ENCODE data around the gene CSMD2. TPM values are rescaled to one million over a fixed set of nuclear protein-coding genes. Genes with fewer than 3 reads are reported as not detected.

CSMD2 gene
- polyA plus RNA-seq, 4 donors: under 0.01 to 0.54 (median 0.09) TPM

DNA sequence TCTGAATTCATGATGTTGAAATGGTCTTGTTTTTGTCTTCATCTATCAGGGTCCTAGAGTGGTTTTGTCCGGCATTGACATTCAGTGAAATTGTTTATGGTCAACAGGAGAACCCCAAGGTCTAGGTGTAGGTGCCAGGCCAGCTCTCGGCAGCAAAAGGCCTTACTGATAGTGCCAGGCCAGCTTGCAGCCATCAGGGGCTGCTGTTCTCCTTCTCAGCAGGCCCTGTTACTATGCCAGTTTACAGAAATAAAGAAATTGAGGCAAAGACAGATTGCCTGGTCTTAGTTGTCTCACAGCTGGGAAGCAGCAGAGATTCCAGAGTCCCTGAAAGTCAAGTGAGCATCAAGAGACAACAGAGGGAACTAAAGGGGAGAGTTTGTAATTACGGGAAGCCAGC lies 289.2 kb downstream of the CSMD2 start:
- WGBS, 3 donors: 68 to 78% (median 73%) methylated on average over 3 of the region's 3 CpGs
- Histone ChIP-seq H3K27me3 (ENCODE audit: control insufficient read depth in 3 of 3, insufficient read depth in 3 of 3, low read length in 3 of 3) (no peaks in the 10 kb centered on the region), H3K4me1 (ENCODE audit: control insufficient read depth in 3 of 3, insufficient read depth in 2 of 3, low read depth in 1 of 3, low read length in 2 of 3) (no peaks in the 10 kb centered on the region), H3K4me3 (ENCODE audit: low read depth in 1 of 3, low read length in 3 of 3) (no peak overlapping the region), H3K9me3 (ENCODE audit: control insufficient read depth in 2 of 2, insufficient read depth in 1 of 2, low read depth in 1 of 2, low read length in 1 of 2) (no peaks in the 10 kb centered on the region), H3K36me3 (ENCODE audit: control insufficient read depth in 3 of 3, insufficient read depth in 2 of 3, low read depth in 1 of 3, low read length in 3 of 3) (no peaks in the 10 kb centered on the region), H3K27ac (ENCODE audit: low read depth in 1 of 3, low read length in 2 of 3) (no peak overlapping the region)
- DNase-seq: no peak
- no peak for FAIRE-seq

DNA sequence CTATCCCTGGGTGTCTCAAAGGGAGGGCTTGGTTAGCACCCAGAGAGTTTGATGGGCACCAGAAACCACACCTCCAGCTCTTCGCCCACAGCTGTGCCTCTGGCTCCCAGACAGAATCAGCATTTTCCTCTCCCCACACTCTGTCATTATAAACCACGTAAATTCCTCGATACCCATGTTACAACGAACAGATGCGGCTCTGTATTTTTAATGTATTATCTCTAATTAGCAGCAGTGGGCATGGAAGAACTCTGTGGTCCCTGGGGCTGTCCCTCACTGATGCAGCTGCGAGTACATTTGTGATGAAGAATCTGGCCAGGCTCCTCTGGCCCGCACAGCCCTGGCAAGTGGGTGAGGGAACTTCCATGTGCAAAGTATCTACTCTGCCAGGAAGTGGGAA lies 290.4 kb downstream of the CSMD2 start:
- WGBS, 3 donors: 80 to 95% (median 80%) methylated on average over 7 of the region's 7 CpGs
- FAIRE-seq (no peak), DNase-seq (no peak)
- Histone ChIP-seq H3K4me3 (ENCODE audit: low read depth in 1 of 3, low read length in 3 of 3) (no peak overlapping the region), H3K4me1 (ENCODE audit: control insufficient read depth in 3 of 3, insufficient read depth in 2 of 3, low read depth in 1 of 3, low read length in 2 of 3) (no peaks in the 10 kb centered on the region), H3K9me3 (ENCODE audit: control insufficient read depth in 2 of 2, insufficient read depth in 1 of 2, low read depth in 1 of 2, low read length in 1 of 2) (no peaks in the 10 kb centered on the region), H3K36me3 (ENCODE audit: control insufficient read depth in 3 of 3, insufficient read depth in 2 of 3, low read depth in 1 of 3, low read length in 3 of 3) (no peaks in the 10 kb centered on the region), H3K27ac (ENCODE audit: low read depth in 1 of 3, low read length in 2 of 3) (no peak overlapping the region), H3K27me3 (ENCODE audit: control insufficient read depth in 3 of 3, insufficient read depth in 3 of 3, low read length in 3 of 3) (no peaks in the 10 kb centered on the region)

DNA sequence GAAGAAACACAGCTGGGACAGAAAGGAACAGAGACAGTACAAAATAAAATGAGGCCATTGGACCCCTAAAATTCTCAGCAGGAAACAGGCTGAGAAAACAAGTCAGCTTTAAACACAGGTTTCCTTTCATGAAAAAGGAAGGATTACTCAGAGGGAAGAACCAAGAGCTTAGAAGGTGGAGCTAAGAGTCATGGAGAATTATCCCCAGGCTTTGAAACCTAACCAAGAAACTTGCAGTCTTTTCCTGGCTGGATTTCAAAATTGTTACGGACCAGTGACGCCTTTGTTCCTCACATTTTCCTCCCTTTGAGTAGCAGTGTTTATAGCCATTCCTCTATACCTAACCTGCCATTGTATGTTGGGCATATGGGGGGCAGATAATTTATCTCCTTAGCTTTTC lies 292.3 kb downstream of the CSMD2 start:
- no peaks in the 10 kb centered on the region for H3K9me3 ChIP-seq (ENCODE audit: control insufficient read depth in 2 of 2, insufficient read depth in 1 of 2, low read depth in 1 of 2, low read length in 1 of 2)
- H3K27me3 ChIP-seq (ENCODE audit: control insufficient read depth in 3 of 3, insufficient read depth in 3 of 3, low read length in 3 of 3): no peaks in the 10 kb centered on the region
- DNase-seq (no peak), FAIRE-seq (no peak)
- 74 to 82% (median 75%) methylated on average over 2 of the region's 2 CpGs for WGBS, 3 donors
- no peak overlapping the region for H3K4me3 ChIP-seq (ENCODE audit: low read depth in 1 of 3, low read length in 3 of 3)
- no peaks in the 10 kb centered on the region for H3K4me1 ChIP-seq (ENCODE audit: control insufficient read depth in 3 of 3, insufficient read depth in 2 of 3, low read depth in 1 of 3, low read length in 2 of 3)
- no peaks in the 10 kb centered on the region for H3K36me3 ChIP-seq (ENCODE audit: control insufficient read depth in 3 of 3, insufficient read depth in 2 of 3, low read depth in 1 of 3, low read length in 3 of 3)
- no peak overlapping the region for H3K27ac ChIP-seq (ENCODE audit: low read depth in 1 of 3, low read length in 2 of 3)

- Histone ChIP-seq H3K27me3 (ENCODE audit: control insufficient read depth in 3 of 3, insufficient read depth in 3 of 3, low read length in 3 of 3) (no peaks in the 10 kb centered on the region), H3K9me3 (ENCODE audit: control insufficient read depth in 2 of 2, insufficient read depth in 1 of 2, low read depth in 1 of 2, low read length in 1 of 2) (no peaks in the 10 kb centered on the region), H3K4me3 (ENCODE audit: low read depth in 1 of 3, low read length in 3 of 3) (no peak overlapping the region), H3K27ac (ENCODE audit: low read depth in 1 of 3, low read length in 2 of 3) (no peak overlapping the region), H3K4me1 (ENCODE audit: control insufficient read depth in 3 of 3, insufficient read depth in 2 of 3, low read depth in 1 of 3, low read length in 2 of 3) (no peaks in the 10 kb centered on the region), H3K36me3 (ENCODE audit: control insufficient read depth in 3 of 3, insufficient read depth in 2 of 3, low read depth in 1 of 3, low read length in 3 of 3) (no peaks in the 10 kb centered on the region)
- no peak for FAIRE-seq
- DNase-seq: no peak
These were observed 292.8 kb downstream of the CSMD2 start for GRCh38 chr1:33872275-33872674.

DNA sequence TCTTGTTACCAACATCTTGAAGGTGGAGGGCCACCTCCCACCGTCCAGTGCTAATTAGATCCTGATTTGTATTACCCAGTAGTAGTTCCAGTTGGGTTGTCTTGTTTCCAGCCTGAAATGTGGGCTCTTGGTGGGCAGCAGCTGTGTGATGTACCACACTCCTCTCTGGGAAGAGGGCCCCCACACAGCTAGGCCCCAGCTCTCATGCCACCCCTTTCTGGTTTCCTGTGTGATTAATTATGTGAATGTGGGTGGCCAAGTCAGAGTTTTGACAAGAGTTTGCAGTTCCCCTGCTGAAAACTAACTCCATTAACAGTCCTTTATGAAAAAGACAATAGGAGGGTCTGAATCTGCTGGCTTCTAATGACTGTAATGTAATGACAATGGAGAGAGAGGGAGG lies 297.3 kb downstream of the CSMD2 start:
- Histone ChIP-seq H3K27me3 (ENCODE audit: control insufficient read depth in 3 of 3, insufficient read depth in 3 of 3, low read length in 3 of 3) (peaks cover 0 to 2% (median 0%) of the 10 kb centered on the region in 3 donors), H3K9me3 (ENCODE audit: control insufficient read depth in 2 of 2, insufficient read depth in 1 of 2, low read depth in 1 of 2, low read length in 1 of 2) (no peaks in the 10 kb centered on the region), H3K36me3 (ENCODE audit: control insufficient read depth in 3 of 3, insufficient read depth in 2 of 3, low read depth in 1 of 3, low read length in 3 of 3) (no peaks in the 10 kb centered on the region), H3K27ac (ENCODE audit: low read depth in 1 of 3, low read length in 2 of 3) (no peak overlapping the region), H3K4me1 (ENCODE audit: control insufficient read depth in 3 of 3, insufficient read depth in 2 of 3, low read depth in 1 of 3, low read length in 2 of 3) (no peaks in the 10 kb centered on the region), H3K4me3 (ENCODE audit: low read depth in 1 of 3, low read length in 3 of 3) (no peak overlapping the region)
- DNase-seq (no peak), FAIRE-seq (no peak)
- 78 to 88% (median 80%) methylated on average over 1 of the region's 1 CpG for WGBS, 3 donors

DNA sequence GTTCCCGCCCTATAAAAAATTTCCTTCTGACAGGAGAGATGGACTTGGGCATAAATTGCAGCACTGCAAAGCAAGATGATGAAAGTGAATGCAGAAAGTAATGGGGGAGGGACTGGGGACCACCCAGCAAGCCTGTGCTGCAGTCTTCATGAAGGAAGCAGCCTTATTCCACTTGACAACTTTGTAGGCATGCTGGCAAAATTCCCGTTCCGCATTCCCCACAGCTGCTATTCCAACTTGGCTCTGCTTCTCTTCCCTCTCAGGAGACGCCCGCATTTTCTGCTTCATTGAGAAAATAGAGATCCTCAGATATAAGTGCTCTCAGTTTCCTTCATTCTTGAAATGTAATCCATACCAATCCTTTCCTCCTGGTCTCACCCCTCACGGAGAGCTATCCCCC lies 298.7 kb downstream of the CSMD2 start:
- Histone ChIP-seq H3K4me1 (ENCODE audit: control insufficient read depth in 3 of 3, insufficient read depth in 2 of 3, low read depth in 1 of 3, low read length in 2 of 3) (no peaks in the 10 kb centered on the region), H3K36me3 (ENCODE audit: control insufficient read depth in 3 of 3, insufficient read depth in 2 of 3, low read depth in 1 of 3, low read length in 3 of 3) (no peaks in the 10 kb centered on the region), H3K27me3 (ENCODE audit: control insufficient read depth in 3 of 3, insufficient read depth in 3 of 3, low read length in 3 of 3) (peaks cover 0 to 2% (median 0%) of the 10 kb centered on the region in 3 donors), H3K4me3 (ENCODE audit: low read depth in 1 of 3, low read length in 3 of 3) (no peak overlapping the region), H3K27ac (ENCODE audit: low read depth in 1 of 3, low read length in 2 of 3) (no peak overlapping the region), H3K9me3 (ENCODE audit: control insufficient read depth in 2 of 2, insufficient read depth in 1 of 2, low read depth in 1 of 2, low read length in 1 of 2) (no peaks in the 10 kb centered on the region)
- FAIRE-seq: no peak
- peak in 1 of 2 donors; percentile 6 for DNase-seq
- 61 to 82% (median 63%) methylated on average over 6 of the region's 6 CpGs for WGBS, 3 donors

DNA sequence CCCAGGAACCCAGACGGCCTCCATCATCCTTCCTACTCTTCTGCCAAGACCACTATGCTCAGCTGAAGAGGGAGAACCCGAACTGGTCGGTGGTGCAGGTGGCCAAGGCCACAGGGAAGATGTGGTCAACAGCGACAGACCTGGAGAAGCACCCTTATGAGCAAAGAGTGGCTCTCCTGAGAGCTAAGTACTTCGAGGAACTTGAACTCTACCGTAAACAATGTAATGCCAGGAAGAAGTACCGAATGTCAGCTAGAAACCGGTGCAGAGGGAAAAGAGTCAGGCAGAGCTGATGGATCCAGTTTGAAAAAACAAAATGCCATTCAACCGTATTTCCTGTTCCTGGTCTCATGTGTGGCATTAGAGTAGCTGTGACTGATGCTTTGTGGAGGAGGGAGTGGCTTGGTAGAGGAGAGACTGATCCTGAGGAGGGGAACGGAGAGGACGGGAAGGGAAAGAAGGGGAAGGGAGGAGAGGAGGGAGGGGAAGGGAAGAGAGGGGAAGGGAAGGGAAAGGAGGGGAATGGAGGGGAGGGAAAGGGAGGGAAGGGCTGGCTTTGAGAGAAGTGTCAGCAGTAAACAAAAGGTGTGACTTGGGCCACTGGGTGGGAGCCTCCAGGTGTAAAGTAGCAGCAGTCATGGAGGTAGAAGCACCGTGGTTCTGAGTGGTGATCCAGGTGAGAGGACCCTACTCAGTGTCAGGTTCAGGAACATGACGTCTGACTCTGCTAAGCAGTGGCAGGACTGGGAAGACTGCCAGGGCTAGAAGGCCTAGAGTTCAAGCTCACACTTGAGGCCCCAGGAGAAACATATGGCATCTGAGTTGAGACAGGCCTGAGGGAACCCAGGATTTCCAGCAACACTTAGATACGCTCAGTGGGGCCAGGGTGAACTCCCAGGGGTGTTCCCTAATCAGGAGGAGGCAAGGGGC lies 300.3 kb downstream of the CSMD2 start:
- Histone ChIP-seq H3K9me3 (ENCODE audit: control insufficient read depth in 2 of 2, insufficient read depth in 1 of 2, low read depth in 1 of 2, low read length in 1 of 2) (no peaks in the 10 kb centered on the region), H3K4me3 (ENCODE audit: low read depth in 1 of 3, low read length in 3 of 3) (no peak overlapping the region), H3K4me1 (ENCODE audit: control insufficient read depth in 3 of 3, insufficient read depth in 2 of 3, low read depth in 1 of 3, low read length in 2 of 3) (no peaks in the 10 kb centered on the region), H3K36me3 (ENCODE audit: control insufficient read depth in 3 of 3, insufficient read depth in 2 of 3, low read depth in 1 of 3, low read length in 3 of 3) (no peaks in the 10 kb centered on the region), H3K27me3 (ENCODE audit: control insufficient read depth in 3 of 3, insufficient read depth in 3 of 3, low read length in 3 of 3) (peaks cover 0 to 2% (median 0%) of the 10 kb centered on the region in 3 donors), H3K27ac (ENCODE audit: low read depth in 1 of 3, low read length in 2 of 3) (no peak overlapping the region)
- WGBS, 3 donors: 60 to 68% (median 61%) methylated on average over 14 of the region's 14 CpGs
- FAIRE-seq: no peak
- no peak for DNase-seq

DNA sequence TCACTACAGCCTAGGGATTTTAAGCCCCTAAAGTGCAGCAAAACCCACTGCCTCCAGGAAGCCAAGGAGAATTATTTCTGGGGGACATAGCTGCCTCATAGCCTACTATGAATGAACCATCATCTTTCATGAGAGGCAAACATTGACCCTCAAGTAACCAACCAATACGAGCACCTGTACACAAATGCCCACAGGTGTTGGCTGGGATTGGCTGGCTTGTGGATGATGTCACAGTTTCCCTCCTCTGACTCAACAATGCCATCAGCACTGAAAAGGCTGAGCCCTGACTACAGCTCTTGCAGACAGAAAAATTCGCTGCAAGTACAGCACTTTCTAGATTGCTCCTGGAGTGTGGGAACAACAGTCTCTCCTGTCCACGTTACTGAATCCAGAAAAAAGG lies 301.3 kb downstream of the CSMD2 start, which contains the start of gene HMGB4:
HMGB4 (plus strand) TSS at position 301 of the 400 bp plus-strand sequence. CDS start 113 bp downstream, outside the sequence.
- FAIRE-seq (no peak), DNase-seq (no peak)
- Histone ChIP-seq H3K4me3 (ENCODE audit: low read depth in 1 of 3, low read length in 3 of 3) (no peak within 1 kb of the TSS), H3K36me3 (ENCODE audit: control insufficient read depth in 3 of 3, insufficient read depth in 2 of 3, low read depth in 1 of 3, low read length in 3 of 3) (no peaks in the 10 kb centered on the region), H3K27ac (ENCODE audit: low read depth in 1 of 3, low read length in 2 of 3) (no peak within 1 kb of the TSS), H3K27me3 (ENCODE audit: control insufficient read depth in 3 of 3, insufficient read depth in 3 of 3, low read length in 3 of 3) (peaks cover 0 to 2% (median 0%) of the 10 kb centered on the region in 3 donors), H3K4me1 (ENCODE audit: control insufficient read depth in 3 of 3, insufficient read depth in 2 of 3, low read depth in 1 of 3, low read length in 2 of 3) (no peaks in the 10 kb centered on the region), H3K9me3 (ENCODE audit: control insufficient read depth in 2 of 2, insufficient read depth in 1 of 2, low read depth in 1 of 2, low read length in 1 of 2) (no peaks in the 10 kb centered on the region)
- 47 to 77% (median 56%) methylated on average over 3 of the region's 3 CpGs for WGBS, 3 donors
